Trophoblast cell (in vitro differentiated cells and primary cell): ENCODE data around the gene PLXDC2.
"Not testable (repeated sequence)": the region's sequence is repeated elsewhere in the genome, so short reads cannot be mapped to it uniquely, and the experiment has no call there.

Experiments used
- DNase-seq, 2 donors: peaks; one replicate each; pipeline ENCODE4 v3.0.0-alpha.2; 2016
- H2AFZ ChIP-seq: 2 replicates; pipeline ENCODE4 v1.6.1; 2013; ENCODE audit warnings: low read length, moderate library complexity, mild to moderate bottlenecking; ENCODE audit not compliant: insufficient read depth, poor library complexity
- H2AK5ac ChIP-seq: 2 replicates; pipeline ENCODE4 v1.6.1; 2013; ENCODE audit warnings: mild to moderate bottlenecking, low read length
- H2BK120ac ChIP-seq: 2 replicates; pipeline ENCODE4 v1.6.1; 2013; ENCODE audit warnings: low read length, mild to moderate bottlenecking, moderate library complexity; ENCODE audit not compliant: insufficient read depth, poor library complexity
- H2BK12ac ChIP-seq: 2 replicates; pipeline ENCODE4 v1.6.1; 2013; ENCODE audit warnings: mild to moderate bottlenecking, low read length, moderate library complexity
- H2BK5ac ChIP-seq: 2 replicates; pipeline ENCODE4 v1.6.1; 2013; ENCODE audit warnings: low read length, low read depth, moderate library complexity, mild to moderate bottlenecking; ENCODE audit not compliant: poor library complexity
- H3K14ac ChIP-seq: 2 replicates; pipeline ENCODE4 v1.6.1; 2013; ENCODE audit warnings: mild to moderate bottlenecking, low read length
- H3K18ac ChIP-seq: 2 replicates; pipeline ENCODE4 v1.6.1; 2013; ENCODE audit warnings: mild to moderate bottlenecking, low read length
- H3K23ac ChIP-seq: 2 replicates; pipeline ENCODE4 v1.6.1; 2013; ENCODE audit warnings: low read length
- H3K27ac ChIP-seq: 2 replicates; pipeline ENCODE4 v1.5.1; 2013; ENCODE audit warnings: low read depth, mild to moderate bottlenecking, inconsistent platforms, low read length, moderate library complexity
- H3K27me3 ChIP-seq: 2 replicates; pipeline ENCODE4 v1.6.1; 2013; ENCODE audit warnings: inconsistent platforms, mild to moderate bottlenecking, low read length, moderate library complexity; ENCODE audit not compliant: insufficient read depth
- H3K36me3 ChIP-seq, 2 experiments: 1 replicate in 1 of 2; 2 replicates in 1 of 2; pipeline ENCODE4 v1.6.1; 2013; ENCODE audit warnings: low read length in 2 of 2, mild to moderate bottlenecking in 2 of 2, moderate library complexity in 1 of 2; ENCODE audit not compliant: insufficient read depth in 2 of 2, control insufficient read depth in 1 of 2
- H3K4ac ChIP-seq: 2 replicates; pipeline ENCODE4 v1.6.1; 2013; ENCODE audit warnings: low read depth, mild to moderate bottlenecking, low read length, moderate library complexity
- H3K4me1 ChIP-seq, 2 experiments: 1 replicate in 1 of 2; 2 replicates in 1 of 2; pipeline ENCODE4 v1.6.1; 2013; ENCODE audit warnings: low read length in 2 of 2, mild to moderate bottlenecking in 2 of 2, moderate library complexity in 1 of 2; ENCODE audit not compliant: insufficient read depth in 2 of 2, control insufficient read depth in 1 of 2
- H3K4me2 ChIP-seq: 2 replicates; pipeline ENCODE4 v1.6.1; 2013; ENCODE audit warnings: inconsistent platforms, mild to moderate bottlenecking, low read length, moderate library complexity
- H3K4me3 ChIP-seq: 2 replicates; pipeline ENCODE4 v1.5.1; 2013; ENCODE audit warnings: mild to moderate bottlenecking, low read depth, low read length, inconsistent platforms
- H3K79me1 ChIP-seq: one replicate; pipeline ENCODE4 v1.6.1; 2013; ENCODE audit warnings: low read length
- H3K79me2 ChIP-seq: 2 replicates; pipeline ENCODE4 v1.6.1; 2013; ENCODE audit warnings: low read length, mild to moderate bottlenecking; ENCODE audit not compliant: control insufficient read depth, insufficient read depth, poor library complexity
- H3K9ac ChIP-seq: 2 replicates; pipeline ENCODE4 v1.6.1; 2013; ENCODE audit warnings: mild to moderate bottlenecking, low read length
- H3K9me3 ChIP-seq: 2 replicates; pipeline ENCODE4 v1.6.1; 2013; ENCODE audit warnings: low read depth, mild to moderate bottlenecking, control low read depth, inconsistent platforms, low read length; ENCODE audit not compliant: insufficient read depth
- H4K12ac ChIP-seq: 2 replicates; pipeline ENCODE4 v1.6.1; 2013; ENCODE audit warnings: low read depth, mild to moderate bottlenecking, low read length, moderate library complexity
- H4K8ac ChIP-seq: 2 replicates; pipeline ENCODE4 v1.6.1; 2013; ENCODE audit warnings: low read depth, mild to moderate bottlenecking, low read length, moderate library complexity
- H4K91ac ChIP-seq: one replicate; pipeline ENCODE4 v1.6.1; 2013; ENCODE audit warnings: low read depth, mild to moderate bottlenecking, low read length, moderate library complexity
- WGBS: extraction: QIAGEN DNeasy Blood & Tissue Kit; methylation state at CpG from one replicate; pipeline ENCODE4 v1.1.7; 2013; ENCODE audit warnings: missing lambda C conversion rate; ENCODE audit not compliant: insufficient read length, insufficient coverage; ENCODE audit errors: extremely low coverage; 5-methylcytosine and 5-hydroxymethylcytosine counted together

Gene PLXDC2

GRCh38 chr10:20202337-20202736, 386.1 kb downstream of the PLXDC2 start:
- Histone ChIP-seq H3K4me3 (no peak overlapping the region), H3K4ac (no peak overlapping the region), H3K23ac (no peak overlapping the region), H3K18ac (no peak overlapping the region), H4K8ac (no peak overlapping the region), H3K4me1 (peaks cover 3% of the 10 kb centered on the region in 2 experiments), H2AK5ac (no peak overlapping the region), H3K14ac (no peak overlapping the region), H3K9ac (no peak overlapping the region), H3K36me3 (no peaks in the 10 kb centered on the region), H3K9me3 (no peaks in the 10 kb centered on the region), H3K27me3 (no peaks in the 10 kb centered on the region), H2AFZ (no peak overlapping the region), H2BK5ac (no peak overlapping the region), H2BK12ac (no peak overlapping the region), H2BK120ac (no peak overlapping the region), H4K91ac (no peak overlapping the region), H3K27ac (no peak overlapping the region), H4K12ac (no peak overlapping the region), H3K79me1 (no peaks in the 10 kb centered on the region), H3K79me2 (no peaks in the 10 kb centered on the region), H3K4me2 (no peak overlapping the region)
- peak in 1 of 2 donors; percentile 29 for DNase-seq
- WGBS: no CpG with 5 or more reads among the region's 4 CpGs

DNA sequence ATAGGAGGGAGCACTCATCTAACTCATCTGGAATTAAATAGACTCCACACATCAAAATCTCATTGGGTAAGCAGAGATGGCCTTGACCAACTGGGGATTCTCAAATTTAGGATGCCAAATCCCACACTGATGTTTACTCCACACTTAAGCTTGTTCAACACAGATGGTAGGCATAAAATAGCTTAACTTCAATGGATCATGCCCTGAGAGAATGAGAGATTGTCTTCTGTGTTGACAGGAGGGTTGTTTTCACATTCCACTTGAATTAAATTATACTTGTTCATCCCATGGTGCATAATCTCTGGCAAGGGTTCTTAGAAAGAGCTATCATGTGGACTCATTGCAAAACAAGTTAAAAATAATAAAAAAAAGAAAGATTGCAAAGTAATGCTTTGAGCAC, 391.4 kb downstream of the PLXDC2 start:
- Histone ChIP-seq H2AK5ac (no peak overlapping the region), H3K14ac (no peak overlapping the region), H3K23ac (no peak overlapping the region), H3K9me3 (no peaks in the 10 kb centered on the region), H3K27ac (no peak overlapping the region), H2BK120ac (no peak overlapping the region), H3K4ac (no peak overlapping the region), H2BK5ac (no peak overlapping the region), H2AFZ (no peak overlapping the region), H4K12ac (no peak overlapping the region), H3K27me3 (no peaks in the 10 kb centered on the region), H2BK12ac (no peak overlapping the region), H3K4me3 (no peak overlapping the region), H3K36me3 (peaks cover 0 to 2% of the 10 kb centered on the region in 2 experiments), H3K4me1 (peaks cover 3% of the 10 kb centered on the region in 2 experiments), H3K4me2 (no peak overlapping the region), H3K79me2 (no peaks in the 10 kb centered on the region), H3K9ac (no peak overlapping the region), H4K8ac (no peak overlapping the region), H4K91ac (no peak overlapping the region), H3K18ac (no peak overlapping the region), H3K79me1 (no peaks in the 10 kb centered on the region)
- no peak for DNase-seq

DNA sequence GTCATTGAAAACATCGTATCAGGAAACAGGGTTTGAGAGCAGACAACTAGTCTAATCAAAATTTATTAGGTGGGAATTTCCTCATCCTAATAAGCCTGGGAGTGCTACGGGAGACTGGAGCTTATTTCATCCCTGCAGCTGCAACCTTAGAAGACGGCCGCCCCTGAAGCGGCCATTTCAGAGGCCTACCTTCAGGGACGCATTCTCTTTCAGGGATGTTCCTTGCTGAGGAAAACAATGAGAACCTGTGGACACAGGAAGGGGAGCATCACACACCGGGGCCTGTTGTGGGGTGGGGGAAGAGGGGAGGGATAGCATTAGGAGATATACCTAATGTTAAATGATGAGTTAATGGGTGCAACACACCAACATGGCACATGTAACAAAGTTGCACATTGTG, 392.9 kb downstream of the PLXDC2 start:
- not testable (repeated sequence) for H2BK120ac ChIP-seq, H3K36me3 ChIP-seq, H3K4me1 ChIP-seq, H4K12ac ChIP-seq, H2AK5ac ChIP-seq, H2AFZ ChIP-seq, H3K18ac ChIP-seq, H3K79me1 ChIP-seq, H3K9ac ChIP-seq, H3K9me3 ChIP-seq, H4K91ac ChIP-seq, H3K4me3 ChIP-seq, H3K79me2 ChIP-seq, H3K27me3 ChIP-seq, H3K14ac ChIP-seq, H3K4me2 ChIP-seq, H3K23ac ChIP-seq, H2BK12ac ChIP-seq, DNase-seq, H3K27ac ChIP-seq, H4K8ac ChIP-seq, H2BK5ac ChIP-seq, H3K4ac ChIP-seq
- WGBS: no CpG with 5 or more reads among the region's 7 CpGs

DNA sequence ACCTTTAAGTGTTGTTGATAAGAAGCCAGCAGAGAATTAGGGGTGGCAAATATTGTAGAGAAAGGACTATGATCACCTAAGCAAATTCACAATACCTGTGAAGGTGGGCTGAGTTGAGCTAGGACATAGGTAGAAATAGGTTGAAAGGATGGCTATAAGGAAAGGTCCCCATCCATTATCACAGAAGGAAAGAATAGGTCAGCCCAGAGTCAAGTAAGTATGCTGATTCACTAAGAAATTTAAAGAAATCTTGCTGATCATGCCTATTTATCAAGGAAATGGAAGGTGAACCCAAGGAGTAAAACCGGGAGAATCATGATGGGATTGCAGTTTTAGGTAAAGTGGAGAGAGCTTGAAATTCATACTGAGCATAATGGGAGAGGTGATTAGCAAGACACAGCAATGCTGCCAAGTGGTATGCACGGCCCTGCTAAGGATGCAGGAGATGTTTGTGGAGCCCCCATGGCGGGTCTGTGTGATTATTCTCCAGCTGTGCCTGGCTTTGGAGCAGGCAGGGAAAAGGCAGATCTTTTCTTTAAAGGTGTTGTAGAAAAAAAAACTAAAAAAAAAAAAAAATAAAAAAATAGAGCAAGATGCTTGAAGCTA, 399.4 kb downstream of the PLXDC2 start:
- Histone ChIP-seq H3K9ac (no peak overlapping the region), H3K27me3 (no peaks in the 10 kb centered on the region)
- WGBS: no CpG with 5 or more reads among the region's 3 CpGs

More for the DNA sequence above, 399.4 kb downstream of the PLXDC2 start:
- Histone ChIP-seq H3K4me1 (no peaks in the 10 kb centered on the region), H4K8ac (no peak overlapping the region), H3K23ac (no peak overlapping the region), H3K14ac (no peak overlapping the region), H4K91ac (no peak overlapping the region), H3K79me1 (no peaks in the 10 kb centered on the region), H3K4me2 (no peak overlapping the region), H2BK5ac (no peak overlapping the region), H3K4ac (no peak overlapping the region), H3K79me2 (no peaks in the 10 kb centered on the region), H3K18ac (no peak overlapping the region), H2BK120ac (no peak overlapping the region), H2AK5ac (no peak overlapping the region), H3K36me3 (no peaks in the 10 kb centered on the region), H2BK12ac (no peak overlapping the region), H4K12ac (peak overlapping the region; percentile 18), H3K4me3 (no peak overlapping the region), H3K9me3 (no peaks in the 10 kb centered on the region), H3K27ac (no peak overlapping the region), H2AFZ (no peak overlapping the region)
- no peak for DNase-seq
